GM23338 (cell line): Measurements from ENCODE around the gene YAP1. TPM values are rescaled to one million over a fixed set of nuclear protein-coding genes. Genes with fewer than 3 reads are reported as not detected.

Experiments used
- ATAC-seq: fragments of 200-7000 bp; cut with Tn5 transposase; 3 replicates; pipeline ENCODE4 v1.9.1; 2020
- DNase-seq: peaks from one replicate; pipeline ENCODE4 v3.0.0-alpha.2; 2015; ENCODE audit warnings: low spot score
- H2AFZ ChIP-seq: fragments of 200-600 bp; sonication (generic); 2 replicates; pipeline ENCODE4 v1.8.0; 2016; ENCODE audit warnings: antibody characterized with exemption, mild to moderate bottlenecking, moderate library complexity
- H3F3A ChIP-seq: fragments of 200-600 bp; sonication (generic); replicated peaks from 2 replicates; pipeline ENCODE4 v1.8.0; 2017; ENCODE audit warnings: antibody characterized with exemption, mixed run types, low read depth
- H3K27ac ChIP-seq: fragments of 200-600 bp; sonication (generic); 2 replicates; pipeline ENCODE4 v1.6.1; 2016; ENCODE audit warnings: low read depth
- H3K27me3 ChIP-seq: fragments of 200-600 bp; sonication (generic); 2 replicates; pipeline ENCODE4 v1.8.0; 2016; ENCODE audit warnings: mild to moderate bottlenecking, mixed run types, moderate library complexity; ENCODE audit not compliant: insufficient read depth
- H3K36me3 ChIP-seq: fragments of 200-600 bp; sonication (generic); 2 replicates; pipeline ENCODE4 v1.8.0; 2016; ENCODE audit warnings: mild to moderate bottlenecking; ENCODE audit not compliant: insufficient read depth
- H3K4me1 ChIP-seq: fragments of 200-600 bp; sonication (generic); 2 replicates; pipeline ENCODE4 v1.8.0; 2016; ENCODE audit warnings: mild to moderate bottlenecking, moderate library complexity; ENCODE audit not compliant: insufficient read depth
- H3K4me2 ChIP-seq: fragments of 200-600 bp; sonication (generic); 2 replicates; pipeline ENCODE4 v1.7.1; 2017; ENCODE audit warnings: mixed run types
- H3K4me3 ChIP-seq: fragments of 200-600 bp; sonication (generic); 2 replicates; pipeline ENCODE4 v1.6.1; 2016; ENCODE audit warnings: mixed run types
- H3K79me2 ChIP-seq: fragments of 200-600 bp; sonication (generic); replicated peaks from 2 replicates; pipeline ENCODE4 v1.8.0; 2017; ENCODE audit warnings: mild to moderate bottlenecking; ENCODE audit not compliant: insufficient read depth
- H3K9me2 ChIP-seq: fragments of 200-600 bp; sonication (generic); 2 replicates; pipeline ENCODE4 v1.8.0; 2017; ENCODE audit not compliant: insufficient read depth
- H4K20me1 ChIP-seq: fragments of 200-600 bp; sonication (generic); replicated peaks from 2 replicates; pipeline ENCODE4 v1.8.0; 2017; ENCODE audit warnings: mild to moderate bottlenecking; ENCODE audit not compliant: insufficient read depth
- H3K27ac Mint-ChIP-seq: 2 replicates; pipeline ENCODE4 v1.8.0; 2020; ENCODE audit warnings: inconsistent platforms, mild to moderate bottlenecking, moderate library complexity, mixed read lengths
- H3K27me3 Mint-ChIP-seq: 3 replicates; pipeline ENCODE4 v1.8.0; 2022; ENCODE audit warnings: low read depth, mild to moderate bottlenecking, moderate library complexity, mixed read lengths, inconsistent platforms; ENCODE audit not compliant: insufficient read depth, poor library complexity
- H3K36me3 Mint-ChIP-seq: 3 replicates; pipeline ENCODE4 v1.8.0; 2021; ENCODE audit warnings: low read depth, mild to moderate bottlenecking, inconsistent platforms, moderate library complexity, mixed read lengths
- H3K4me1 Mint-ChIP-seq: 3 replicates; pipeline ENCODE4 v1.8.0; 2020; ENCODE audit warnings: mild to moderate bottlenecking, inconsistent platforms, mixed read lengths
- H3K4me3 Mint-ChIP-seq: 3 replicates; pipeline ENCODE4 v1.8.0; 2021; ENCODE audit warnings: moderate library complexity, mild to moderate bottlenecking, inconsistent platforms, mixed read lengths
- H3K9me3 Mint-ChIP-seq: 3 replicates; pipeline ENCODE4 v1.8.0; 2020; ENCODE audit warnings: moderate library complexity, mild to moderate bottlenecking, inconsistent platforms, mixed read lengths
- CREB1 ChIP-seq: fragments of 250-450 bp; sonication (Bioruptor Pico); IDR thresholded peaks from 2 replicates; pipeline ENCODE4 v1.5.0; 2020; ENCODE audit warnings: low read depth, mild to moderate bottlenecking, moderate library complexity
- JUNB ChIP-seq: IDR thresholded peaks from one replicate; pipeline ENCODE4 v1.6.1; 2016; ENCODE audit warnings: antibody characterized with exemption; ENCODE audit not compliant: unreplicated experiment
- NANOG ChIP-seq: IDR thresholded peaks from 2 replicates; pipeline ENCODE4 v1.6.1; 2016; ENCODE audit warnings: antibody characterized with exemption, borderline replicate concordance
- STAT1 ChIP-seq: IDR thresholded peaks from one replicate; pipeline ENCODE4 v1.6.1; 2016; ENCODE audit warnings: antibody characterized with exemption; ENCODE audit not compliant: unreplicated experiment
- ZNF114 ChIP-seq: fragments of 250-450 bp; sonication (Bioruptor Pico); IDR thresholded peaks from 2 replicates; pipeline ENCODE4 v1.5.0; 2020; ENCODE audit warnings: mild to moderate bottlenecking, moderate library complexity
- ZNF331 ChIP-seq: fragments of 250-450 bp; sonication (Bioruptor Pico); IDR thresholded peaks from 2 replicates; pipeline ENCODE4 v1.5.0; 2020; ENCODE audit warnings: low read depth, mild to moderate bottlenecking, moderate library complexity
- ZNF462 ChIP-seq: fragments of 250-450 bp; sonication (Bioruptor Pico); IDR thresholded peaks from 2 replicates; pipeline ENCODE4 v1.5.0; 2020; ENCODE audit warnings: mild to moderate bottlenecking, moderate library complexity
- polyA plus RNA-seq: library from polyadenylated mRNA; unstranded; fragments of >200 nt; fragmentation: Nextera tagmentation; extraction: Ambion mirVana; gene quantifications from 2 replicates; pipeline ENCODE4 v1.2.1, GENCODE V29; 2016
- total RNA-seq: library from RNA; depleted of rRNA; stranded (reverse); fragments of >200 nt; shearing (Covaris generic); gene quantifications from 2 replicates; pipeline ENCODE4 v1.2.3, GENCODE V29; 2014
- TF ChIP-seq, protein P1 (sequence below), 2 experiments: fragments of 200-600 bp in 1 of 2; sonication (generic) in 1 of 2; conservative IDR thresholded peaks; 2 replicates each; pipeline versions ENCODE4 v1.5.1 to v1.6.1; 2016 to 2017; ENCODE audit warnings: antibody characterized with exemption in 2 of 2, low read depth in 2 of 2, mild to moderate bottlenecking in 2 of 2, moderate library complexity in 1 of 2

The YAP1 gene
- total and polyA plus RNA-seq, 2 experiments from 2014 or later, result 17.2 to 155 TPM

- no peak for TF ChIP-seq ZNF462
These were observed 24.2 kb upstream of the YAP1 start (continued) for GRCh38 chr11:102085864-102086551.

DNA sequence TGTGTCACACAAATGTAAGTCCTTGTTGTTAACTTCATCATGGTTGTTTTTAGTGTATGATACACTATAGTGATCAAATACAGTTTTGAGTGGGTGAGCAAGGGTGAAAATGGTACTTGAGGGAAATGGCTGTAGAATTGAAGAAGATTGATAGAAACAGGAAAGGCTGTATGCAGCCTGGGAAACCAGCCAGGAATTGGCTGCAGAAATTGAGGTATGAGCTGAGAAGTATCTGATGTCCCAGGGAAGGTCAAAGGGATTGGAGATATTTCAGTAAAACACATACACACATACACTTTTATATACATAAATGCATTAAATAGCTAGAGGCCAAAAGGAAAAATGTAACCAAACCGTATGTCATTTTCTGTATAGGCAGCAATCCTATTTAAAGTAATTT lies 13.1 kb upstream of the YAP1 start:
- H3K4me2 ChIP-seq, result no peak overlapping the region
- ATAC-seq, result no peak
- H3K27me3 ChIP-seq, result no peaks in the 10 kb centered on the region
- H3F3A ChIP-seq, result no peaks in the 10 kb centered on the region
- no peak overlapping the region for H2AFZ ChIP-seq
- H3K4me1 ChIP-seq, result no peaks in the 10 kb centered on the region
- H3K4me1 Mint-ChIP-seq, result no peaks in the 10 kb centered on the region
- H3K9me3 Mint-ChIP-seq, result no peaks in the 10 kb centered on the region
- H3K36me3 Mint-ChIP-seq, result no peaks in the 10 kb centered on the region
- no peak overlapping the region for H3K27ac Mint-ChIP-seq
- H3K4me3 Mint-ChIP-seq, result no peak overlapping the region
- H3K79me2 ChIP-seq, result no peaks in the 10 kb centered on the region
- no peaks in the 10 kb centered on the region for H4K20me1 ChIP-seq
- H3K27me3 Mint-ChIP-seq, result peaks cover 3% of the 10 kb centered on the region
- no peaks in the 10 kb centered on the region for H3K36me3 ChIP-seq
- H3K4me3 ChIP-seq, result no peak overlapping the region
- H3K9me2 ChIP-seq, result 0 out of 2 replicates have a peak, but pooled peaks cover 2% of the 10 kb centered on the region
- no peak for DNase-seq
- no peak overlapping the region for H3K27ac ChIP-seq
- TF ChIP-seq, protein P1, sequence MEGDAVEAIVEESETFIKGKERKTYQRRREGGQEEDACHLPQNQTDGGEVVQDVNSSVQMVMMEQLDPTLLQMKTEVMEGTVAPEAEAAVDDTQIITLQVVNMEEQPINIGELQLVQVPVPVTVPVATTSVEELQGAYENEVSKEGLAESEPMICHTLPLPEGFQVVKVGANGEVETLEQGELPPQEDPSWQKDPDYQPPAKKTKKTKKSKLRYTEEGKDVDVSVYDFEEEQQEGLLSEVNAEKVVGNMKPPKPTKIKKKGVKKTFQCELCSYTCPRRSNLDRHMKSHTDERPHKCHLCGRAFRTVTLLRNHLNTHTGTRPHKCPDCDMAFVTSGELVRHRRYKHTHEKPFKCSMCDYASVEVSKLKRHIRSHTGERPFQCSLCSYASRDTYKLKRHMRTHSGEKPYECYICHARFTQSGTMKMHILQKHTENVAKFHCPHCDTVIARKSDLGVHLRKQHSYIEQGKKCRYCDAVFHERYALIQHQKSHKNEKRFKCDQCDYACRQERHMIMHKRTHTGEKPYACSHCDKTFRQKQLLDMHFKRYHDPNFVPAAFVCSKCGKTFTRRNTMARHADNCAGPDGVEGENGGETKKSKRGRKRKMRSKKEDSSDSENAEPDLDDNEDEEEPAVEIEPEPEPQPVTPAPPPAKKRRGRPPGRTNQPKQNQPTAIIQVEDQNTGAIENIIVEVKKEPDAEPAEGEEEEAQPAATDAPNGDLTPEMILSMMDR (conservative IDR thresholded peaks at IDR 0.05; ENCODE audit: low read depth in 2 of 2), result no peak
- TF ChIP-seq CREB1 (CRISPR knock-in tag) (no peak), ZNF462 (no peak), STAT1 (no peak), ZNF114 (no peak), NANOG (no peak), JUNB (no peak), ZNF331 (CRISPR knock-in tag) (no peak)
